Measurements from ENCODE around the gene ZNF43.
A peak's percentile ranks its signal among the peaks of the same experiment; 100 is the strongest.
"Not testable (repeated sequence)": the region's sequence is repeated elsewhere in the genome, so short reads cannot be mapped to it uniquely, and the experiment has no call there.

Gene ZNF43

DNA sequence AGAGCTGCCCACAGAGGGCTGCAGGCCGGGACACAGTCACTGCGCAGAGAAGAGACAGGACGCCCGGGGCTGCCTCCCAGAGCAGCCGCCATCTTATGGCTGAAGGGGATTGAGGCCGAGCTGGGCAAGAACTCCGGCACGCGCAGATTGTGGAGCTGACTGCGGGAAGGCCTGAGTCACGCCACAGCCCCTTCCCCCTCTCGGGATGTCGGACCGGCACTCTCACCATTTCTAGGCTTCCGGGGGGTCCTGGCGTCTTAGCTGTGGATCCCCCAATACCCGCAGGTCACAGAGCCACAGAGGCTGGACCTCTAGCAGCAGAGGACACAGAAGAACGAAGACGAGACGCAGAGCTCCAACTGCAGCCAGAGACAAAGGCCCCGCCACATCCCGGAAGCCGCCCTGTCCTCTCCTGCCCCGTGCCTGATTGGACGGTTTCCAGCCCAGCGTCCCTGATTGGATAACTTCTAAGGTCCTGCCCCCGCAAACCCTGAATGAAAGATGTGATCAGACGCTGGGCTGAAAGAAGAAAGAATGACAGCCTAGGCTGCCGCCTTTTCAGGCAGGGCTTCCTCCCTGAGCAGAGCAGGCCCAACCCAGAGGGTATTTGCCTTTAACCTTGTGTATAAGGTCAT lies at the start of gene ZNF43:
ZNF43 (minus strand) TSS at position 373 of the 635 bp plus-strand sequence; CDS start at position 229, 144 bp downstream.
- peak; percentile 86 for DNase-seq (ENCODE audit: low read depth)

DNA sequence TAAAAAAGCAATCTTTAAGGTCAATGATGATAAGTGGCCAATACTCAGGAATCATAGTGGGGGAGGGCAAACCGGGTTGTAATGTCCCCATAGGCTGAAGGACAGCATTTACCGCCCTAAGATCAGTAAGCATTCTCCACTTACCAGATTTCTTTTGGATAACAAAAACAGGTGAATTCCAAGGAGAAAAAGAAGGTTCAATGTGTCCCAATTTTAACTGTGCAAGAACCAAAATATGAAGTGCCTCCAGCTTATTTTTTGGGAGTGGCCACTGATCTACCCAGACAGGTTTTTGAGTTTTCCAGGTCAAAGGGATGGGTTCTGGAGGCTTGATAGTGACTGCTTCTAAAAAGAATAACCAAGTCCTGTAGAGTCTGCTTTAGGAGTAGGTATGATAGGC lies 49.5 kb upstream of the ZNF43 start:
- not testable (repeated sequence) for DNase-seq (ENCODE audit: low read depth)

DNA sequence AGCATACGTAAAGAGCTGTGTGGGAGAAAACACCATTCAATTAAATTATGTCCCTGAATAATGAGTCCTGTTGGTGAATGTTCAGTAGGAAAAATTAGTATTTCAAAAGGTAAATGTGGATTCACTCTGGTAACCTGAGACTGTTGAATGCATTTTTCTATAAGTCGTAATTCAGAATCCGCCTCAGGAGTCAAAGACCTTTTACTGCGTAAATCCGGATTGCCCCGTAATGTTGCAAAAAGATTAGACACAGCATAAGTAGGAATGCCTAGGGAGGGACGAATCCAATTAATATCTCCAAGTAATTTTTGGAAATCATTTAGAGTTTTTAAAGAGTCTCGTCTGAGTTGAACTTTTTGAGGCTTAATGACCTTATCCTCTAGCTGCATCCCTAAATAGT lies 48.8 kb upstream of the ZNF43 start:
- DNase-seq (ENCODE audit: low read depth), result not testable (repeated sequence)

DNA sequence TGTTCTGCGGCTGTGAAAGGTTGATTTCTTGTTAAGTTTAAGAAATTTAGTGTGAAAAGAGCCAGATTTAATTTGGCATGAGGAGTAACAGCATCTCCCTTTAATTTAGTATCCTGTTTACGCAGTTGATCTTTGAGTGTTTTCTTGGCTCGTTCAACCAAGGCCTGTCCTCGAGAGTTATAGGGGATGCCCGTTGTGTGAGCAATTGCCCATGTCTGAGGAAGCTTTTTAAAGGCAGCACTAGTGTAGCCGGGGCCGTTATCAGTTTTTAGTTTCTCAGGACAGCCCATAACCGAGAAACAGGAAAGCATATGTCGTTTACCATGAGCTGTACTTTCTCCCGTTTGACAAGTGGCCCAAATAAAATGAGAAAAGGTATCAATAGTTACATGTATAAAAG lies 47.5 kb upstream of the ZNF43 start:
- no peak for DNase-seq (ENCODE audit: low read depth)

DNA sequence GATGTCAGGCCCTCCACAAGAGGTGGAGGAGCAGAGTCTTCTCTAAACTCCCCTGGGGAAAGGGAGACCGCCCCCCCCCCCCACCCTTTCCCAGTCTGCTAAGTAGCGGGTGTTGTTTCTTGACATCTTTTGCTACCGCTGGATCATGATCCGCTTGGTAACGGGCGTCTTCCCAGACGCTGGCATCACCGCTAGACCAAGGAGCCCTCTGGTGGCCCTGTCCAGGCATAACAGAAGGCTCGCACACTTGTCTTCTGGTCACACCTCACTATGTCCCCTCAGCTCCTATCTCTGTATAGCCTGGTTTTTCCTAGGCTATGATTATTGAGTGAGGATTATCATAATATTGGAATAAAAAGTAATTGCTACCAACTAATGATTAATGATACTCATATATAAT lies 44.8 kb upstream of the ZNF43 start:
- DNase-seq (ENCODE audit: low read depth), result peak; percentile 6

DNA sequence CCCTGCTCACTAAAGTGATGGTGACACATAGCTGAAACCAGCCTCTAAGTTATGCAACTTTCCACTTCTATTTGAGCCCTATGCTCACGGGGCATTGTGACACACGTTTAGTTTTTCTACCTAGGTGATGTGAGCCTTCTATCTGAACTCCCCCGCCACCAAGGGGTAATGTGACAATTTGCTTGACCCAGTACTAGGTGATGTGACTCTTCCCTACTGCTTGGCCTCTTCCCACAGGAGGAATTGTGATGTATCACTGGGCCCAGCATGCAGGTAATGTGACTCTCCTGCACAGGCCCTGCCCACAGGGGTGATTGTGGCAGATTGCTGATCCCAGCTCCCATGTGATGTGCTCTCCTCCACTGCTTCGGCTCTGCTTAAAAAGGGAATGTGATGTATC lies 42.7 kb upstream of the ZNF43 start:
- no peak for DNase-seq (ENCODE audit: low read depth)

DNA sequence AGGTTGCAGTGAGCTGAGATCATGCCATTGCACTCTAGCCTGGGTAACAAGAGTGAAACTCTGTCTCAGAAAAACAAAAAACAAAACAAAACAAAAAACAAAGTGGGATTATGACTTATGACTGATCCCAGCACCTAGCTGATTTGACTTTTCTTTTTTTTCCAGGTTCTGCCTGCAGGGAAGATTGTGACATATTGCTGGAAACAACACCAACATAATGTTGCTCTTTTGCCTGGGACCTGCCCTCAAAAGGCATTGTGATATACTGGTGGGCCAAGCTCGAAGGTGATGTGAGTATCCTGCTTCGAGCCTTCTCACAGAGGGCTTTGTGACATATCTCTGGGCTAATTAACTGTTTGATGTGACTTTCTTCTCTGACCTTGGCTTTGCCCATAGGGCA lies 42.0 kb upstream of the ZNF43 start:
- no peak for DNase-seq (ENCODE audit: low read depth)

DNA sequence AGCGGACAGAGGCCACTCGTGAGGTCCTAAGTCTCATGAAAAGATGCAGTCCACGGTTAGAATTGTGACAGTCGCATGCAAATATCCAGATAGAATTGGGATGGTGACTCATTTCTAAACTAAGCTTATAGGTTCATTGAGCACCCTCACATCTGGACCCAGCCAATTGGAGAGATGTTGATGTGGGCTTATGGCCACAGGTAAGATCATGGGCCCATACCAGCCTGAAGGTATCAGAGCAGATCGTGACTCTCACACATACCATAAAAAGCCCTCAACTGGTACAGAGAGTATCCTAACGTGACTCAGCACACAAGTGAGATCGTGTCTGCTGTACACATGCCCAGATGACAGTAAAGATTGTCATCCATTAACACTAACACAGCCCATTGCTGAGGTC lies 40.6 kb upstream of the ZNF43 start:
- not testable (repeated sequence) for DNase-seq (ENCODE audit: low read depth)

DNA sequence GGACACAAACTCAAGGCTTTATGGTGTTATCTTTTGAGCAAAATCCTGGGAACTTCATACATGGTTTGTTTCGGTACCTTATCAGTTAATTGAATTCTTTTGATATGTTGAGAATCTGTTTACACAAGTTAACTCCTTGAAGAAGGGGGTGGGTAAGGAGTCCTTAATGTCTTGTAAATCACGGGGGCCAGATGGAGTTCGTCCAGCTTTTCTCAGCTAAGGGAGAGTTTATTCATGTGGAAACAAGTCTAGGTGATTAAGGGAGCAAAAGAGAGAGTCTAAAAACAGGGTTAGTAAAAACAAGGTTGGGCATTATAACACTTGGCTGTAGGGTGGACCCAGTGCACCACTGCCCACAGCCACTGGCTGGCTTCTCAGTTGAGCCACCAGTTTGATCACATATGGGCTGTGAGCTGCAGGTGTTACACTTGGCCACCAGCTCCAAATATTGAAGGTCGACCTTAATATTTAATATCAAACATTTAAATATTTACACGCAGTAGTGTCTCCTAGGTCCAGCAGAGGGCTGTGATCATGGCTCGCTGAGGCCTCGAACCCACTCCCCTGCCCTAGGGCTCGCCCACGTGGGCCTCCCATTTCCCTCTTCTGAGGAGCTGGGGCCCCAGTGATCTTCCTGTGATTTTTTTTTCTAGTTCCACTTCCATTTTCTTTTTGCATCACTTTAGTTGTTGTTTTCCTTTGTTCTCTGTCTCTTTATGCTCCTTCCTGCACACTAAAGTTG lies 21.0 kb upstream of the ZNF43 start:
- DNase-seq (ENCODE audit: low read depth), result no peak

DNA sequence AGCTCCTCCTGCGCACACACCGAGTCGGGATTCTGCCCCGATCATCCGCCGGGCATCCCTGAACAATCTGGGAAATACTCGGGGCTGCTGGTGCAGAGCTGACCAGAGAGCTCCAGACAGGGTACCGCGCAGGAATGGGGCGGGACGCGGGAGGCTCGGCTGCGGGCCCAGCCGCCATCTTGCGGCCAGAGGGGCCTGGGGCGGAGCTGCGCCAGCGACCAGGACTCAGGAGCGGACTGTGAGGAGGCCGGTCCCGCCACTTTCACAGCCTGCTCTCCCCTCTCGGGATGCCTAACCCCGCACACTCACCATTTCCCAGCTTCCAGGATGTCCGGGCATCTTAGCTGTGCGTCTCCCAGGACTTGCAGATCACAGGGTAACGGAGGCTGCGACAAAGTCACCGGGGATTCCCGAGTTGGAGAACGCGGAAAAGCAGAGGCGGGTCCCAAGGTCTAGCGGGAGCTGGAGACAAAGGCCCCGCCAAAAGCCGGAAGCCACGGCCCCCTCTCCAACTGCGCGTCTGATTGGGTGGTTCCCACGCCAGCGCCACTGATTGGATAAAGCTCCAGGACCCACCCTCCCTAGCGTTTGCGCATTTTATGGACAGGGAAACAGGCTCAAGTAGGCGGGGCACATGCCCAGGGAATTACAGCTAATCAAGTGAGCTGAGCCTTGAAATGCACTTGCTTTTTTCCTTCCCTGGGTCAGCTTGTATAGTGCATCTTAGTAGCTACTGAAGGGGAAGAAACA lies 15.8 kb upstream of the ZNF43 start:
- peak; percentile 86 for DNase-seq (ENCODE audit: low read depth)

DNA sequence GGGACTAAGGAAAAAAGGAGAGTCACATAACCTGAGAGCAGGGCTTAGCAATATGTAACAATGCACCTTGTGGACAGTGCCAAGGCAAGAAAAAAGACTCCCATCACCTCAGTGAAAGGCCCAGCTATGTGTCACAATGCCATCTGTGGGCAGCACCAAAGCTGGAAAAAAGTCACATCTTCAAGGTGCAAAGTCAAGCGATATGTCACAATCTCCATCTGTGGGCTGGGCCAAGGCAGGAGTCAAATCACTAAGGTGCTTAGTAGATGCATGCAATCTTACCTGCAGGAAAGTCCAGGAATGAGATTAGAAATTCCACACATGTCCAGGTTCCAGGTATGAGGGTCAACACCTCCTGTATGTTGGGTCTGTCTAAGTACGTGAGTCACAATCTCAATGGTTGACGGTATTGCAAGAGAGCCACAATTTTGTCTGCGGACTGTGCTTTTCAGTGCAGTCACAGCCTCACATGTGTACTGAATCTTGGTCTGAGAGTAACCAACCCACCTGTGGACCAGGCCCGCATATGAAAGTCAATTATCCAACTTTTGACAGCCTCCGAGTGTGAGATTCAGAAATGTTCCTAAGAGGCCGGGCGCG lies 14.8 kb upstream of the ZNF43 start:
- DNase-seq (ENCODE audit: low read depth), result no peak

DNA sequence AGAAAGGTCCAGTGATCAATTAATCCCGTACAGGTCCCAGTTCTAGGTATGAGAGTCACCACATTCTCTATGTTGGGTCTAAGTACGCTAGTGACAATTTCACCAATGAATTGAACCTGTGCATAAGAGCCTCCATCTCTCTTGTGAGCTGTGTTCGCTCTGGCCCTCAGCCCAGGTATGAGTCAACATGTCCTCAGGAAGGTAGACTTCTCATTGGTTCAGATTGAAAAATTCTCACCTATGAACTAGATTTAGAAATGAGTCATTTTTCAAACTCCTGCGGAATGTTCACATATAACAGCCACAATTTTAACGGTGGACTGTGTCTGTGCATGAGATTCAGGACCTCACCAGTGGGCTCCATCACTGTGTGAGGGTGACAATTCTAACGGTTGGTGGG lies 12.7 kb upstream of the ZNF43 start:
- no peak for DNase-seq (ENCODE audit: low read depth)

DNA sequence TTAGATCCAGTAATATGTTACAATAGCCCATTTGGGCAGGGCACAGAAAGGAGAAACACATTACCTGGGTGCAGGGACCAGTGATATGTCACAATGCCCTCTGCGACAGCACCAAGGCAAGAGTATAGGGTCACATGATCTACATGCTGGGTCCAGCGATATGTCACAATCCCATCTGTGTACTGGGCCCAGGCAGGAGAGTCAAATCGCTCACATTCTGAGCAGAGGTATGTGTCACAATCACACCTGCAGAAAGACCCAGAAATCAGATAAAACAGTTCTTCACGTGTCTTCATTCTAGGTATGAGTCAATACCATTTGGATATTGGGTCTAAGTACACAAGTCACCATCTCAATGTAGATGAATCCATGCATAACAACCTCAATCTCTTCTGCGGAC lies 7.1 kb upstream of the ZNF43 start:
- DNase-seq (ENCODE audit: low read depth), result no peak

DNA sequence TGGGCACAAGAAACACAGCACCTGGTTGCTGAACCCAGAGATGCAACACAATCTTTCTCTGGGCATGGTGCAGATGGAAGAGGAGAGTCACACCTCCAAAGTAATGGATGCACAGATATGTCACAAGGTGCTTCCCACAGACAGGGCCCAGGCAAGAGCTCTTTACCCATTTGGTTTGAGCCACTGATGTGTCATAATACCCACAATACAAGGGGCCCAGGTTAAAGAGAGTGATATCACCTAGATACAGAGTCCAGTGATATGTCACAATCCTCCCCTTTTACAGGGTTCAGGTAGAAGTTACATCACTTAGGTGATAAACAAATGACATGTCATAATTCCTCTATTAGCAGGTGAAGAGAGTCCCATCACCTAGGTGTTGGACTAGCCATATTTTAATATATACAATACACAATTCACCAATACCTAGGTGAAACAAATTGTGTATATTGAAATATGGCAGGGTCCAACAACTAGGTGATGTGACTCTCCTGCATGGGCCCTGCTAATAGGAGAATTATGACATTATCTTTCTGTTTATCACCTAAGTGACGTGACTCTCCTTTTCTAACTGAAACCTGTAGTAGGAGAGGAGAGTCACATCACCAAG lies 5.6 kb upstream of the ZNF43 start:
- DNase-seq (ENCODE audit: low read depth), result no peak

DNA sequence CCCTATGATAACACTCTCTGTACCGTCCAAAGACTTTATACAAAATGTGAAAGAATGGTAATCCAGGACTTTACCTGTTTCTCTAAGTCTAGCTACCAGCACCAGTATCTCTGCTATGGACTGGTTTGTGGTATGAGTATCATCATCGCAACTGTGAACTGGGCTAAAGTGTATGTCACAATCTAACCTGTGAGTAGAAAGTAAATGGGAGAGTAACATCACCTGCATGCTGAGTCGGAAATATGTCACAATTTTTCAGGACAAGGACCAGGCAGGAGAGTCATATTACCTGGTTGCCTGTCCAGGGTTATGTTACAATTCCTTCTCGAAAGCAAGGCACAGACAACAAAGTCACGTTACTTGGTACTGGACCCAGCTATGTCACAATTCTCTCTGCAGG lies 5.1 kb upstream of the ZNF43 start:
- DNase-seq (ENCODE audit: low read depth), result no peak

DNA sequence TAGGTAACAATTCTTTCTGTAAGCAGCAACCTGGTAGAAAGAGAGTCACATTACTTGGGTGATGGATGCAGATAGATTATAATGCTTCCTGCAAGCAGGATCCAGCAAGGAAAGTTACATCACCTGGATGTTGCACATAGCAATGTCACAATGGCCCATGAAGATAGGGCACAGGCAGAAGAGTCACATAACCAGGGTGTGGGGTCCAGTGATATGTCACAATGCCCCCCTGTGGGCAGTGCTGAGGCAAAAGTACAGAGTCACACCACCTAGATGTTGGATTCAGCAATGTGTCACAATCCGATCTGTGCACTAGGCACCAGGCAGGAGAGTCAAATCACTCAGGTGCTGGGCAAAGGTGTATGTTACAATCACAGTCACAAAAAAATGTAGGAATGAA lies 4.0 kb upstream of the ZNF43 start:
- DNase-seq (ENCODE audit: low read depth), result no peak

DNA sequence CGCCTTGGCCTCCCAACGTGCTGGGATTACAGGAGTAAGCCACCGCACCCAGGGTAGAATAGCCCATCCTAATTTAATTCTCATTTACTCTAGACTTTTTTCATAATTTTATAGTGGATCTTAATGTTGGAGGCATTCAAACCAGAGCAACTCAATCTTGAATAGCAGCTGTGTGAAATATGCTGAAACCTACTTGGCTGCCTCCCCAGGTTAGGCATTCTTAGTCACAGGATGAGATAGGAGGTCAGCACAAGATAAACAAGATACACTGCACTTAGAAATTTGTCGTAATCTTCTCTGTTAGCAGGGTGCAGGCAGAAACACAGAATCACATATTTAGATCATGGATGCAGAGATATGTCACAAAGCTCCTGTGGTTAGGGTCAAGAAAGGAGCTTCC lies 2.7 kb upstream of the ZNF43 start:
- DNase-seq (ENCODE audit: low read depth), result no peak

DNA sequence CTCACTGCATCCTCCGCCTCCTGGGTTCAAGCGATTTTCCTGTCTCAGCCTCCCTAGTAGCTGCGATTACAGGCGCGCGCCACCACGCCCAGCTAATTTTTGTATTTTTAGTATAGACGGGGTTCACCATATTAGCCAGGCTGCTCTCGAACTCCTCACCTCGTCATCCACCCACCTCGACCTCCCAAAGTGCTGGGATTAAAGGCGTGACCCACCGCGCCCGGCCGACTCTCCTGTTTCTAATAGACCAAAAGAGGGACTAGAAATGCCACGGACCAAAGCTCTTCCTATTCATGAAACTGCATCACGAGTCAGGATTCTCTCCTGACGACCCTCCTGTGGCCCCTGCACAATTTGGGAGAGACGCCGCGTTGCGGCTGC lies 563 bp downstream of the ZNF43 start:
- no peak for DNase-seq (ENCODE audit: low read depth)

DNA sequence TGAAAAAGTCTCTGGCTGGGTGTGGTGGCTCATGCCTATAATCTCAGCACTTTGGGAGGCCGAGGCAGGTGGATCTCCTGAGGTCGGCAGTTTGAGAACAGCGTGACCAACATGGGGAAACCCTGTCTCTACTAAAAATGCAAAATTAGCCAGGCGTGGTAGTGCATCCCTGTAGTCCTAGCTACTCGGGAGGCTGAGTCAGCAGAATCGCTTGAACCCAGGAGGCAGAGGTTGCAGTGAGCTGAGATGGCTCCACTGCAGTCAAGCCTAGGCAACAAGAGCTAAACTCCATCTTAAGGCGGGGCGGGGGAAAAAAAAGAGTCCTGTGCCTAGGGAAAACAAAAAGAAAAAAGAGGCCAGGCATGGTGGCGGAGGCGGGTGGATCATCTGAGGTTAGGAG lies 2.2 kb downstream of the ZNF43 start:
- no peak for DNase-seq (ENCODE audit: low read depth)

DNA sequence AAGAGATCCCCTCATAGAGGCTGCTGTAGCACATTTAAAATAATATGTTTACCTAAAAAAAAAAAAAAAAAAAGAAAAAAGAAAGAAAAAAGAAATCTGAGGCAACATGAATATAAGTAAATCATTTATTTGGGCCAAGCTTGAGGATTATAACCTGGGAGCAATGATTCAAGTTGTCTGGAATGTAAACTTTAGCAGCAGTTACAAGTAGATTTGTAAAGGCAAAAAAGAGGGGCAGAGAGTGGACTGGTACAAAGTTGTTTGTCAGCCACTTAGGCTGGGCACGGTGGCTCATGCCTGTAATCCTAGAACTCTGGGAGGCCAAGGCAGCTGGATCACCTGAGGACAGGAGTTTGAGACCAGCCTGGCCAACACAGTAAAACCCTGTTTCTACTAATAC lies 11.3 kb downstream of the ZNF43 start:
- no peak for DNase-seq (ENCODE audit: low read depth)

DNA sequence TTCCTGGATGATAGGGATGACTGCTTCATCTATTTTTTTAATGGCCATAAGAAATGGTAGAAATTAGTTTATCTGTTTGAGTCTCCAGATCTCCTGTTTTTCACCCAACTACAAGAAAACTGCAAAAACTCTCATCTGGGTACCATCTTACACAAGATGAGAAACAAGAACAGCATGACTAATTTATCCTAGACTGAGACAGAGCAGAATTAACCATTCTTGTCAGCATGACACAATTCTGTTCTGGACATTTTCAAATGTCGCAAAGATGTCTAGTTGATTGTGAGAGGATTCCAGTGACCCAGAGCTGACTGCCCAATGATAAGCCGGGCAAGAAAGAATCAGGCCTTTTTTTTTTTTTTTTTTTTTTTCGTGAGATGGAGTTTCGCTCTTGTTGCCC lies 12.8 kb downstream of the ZNF43 start:
- DNase-seq (ENCODE audit: low read depth), result no peak

DNA sequence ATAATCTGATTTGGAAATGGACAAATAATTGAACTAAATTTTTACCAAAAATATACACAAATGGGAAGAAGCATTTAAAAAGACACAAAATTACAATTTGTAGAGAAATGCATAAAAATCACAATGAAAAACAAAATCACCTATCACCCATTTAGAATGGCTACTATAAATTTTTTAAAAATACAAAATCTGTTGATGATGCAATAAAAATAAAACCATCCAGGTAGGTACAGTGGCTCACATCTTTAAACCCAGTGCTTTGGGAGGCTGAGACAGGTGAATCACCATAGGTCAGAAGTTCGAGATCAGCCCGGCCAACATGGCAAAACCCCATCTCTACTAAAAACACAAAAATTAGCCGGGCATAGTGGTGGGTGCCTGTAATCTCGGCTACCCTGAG lies 23.5 kb downstream of the ZNF43 start:
- no peak for DNase-seq (ENCODE audit: low read depth)

Data from activated T-cell treated with anti-CD3 and anti-CD28 coated beads for 48 hours (primary cell).